Suprapubic skin (tissue), 2 donors: Measurements from ENCODE around the gene NCOA1.

ENCODE experiments used
- EP300 ChIP-seq: sonication (generic); formaldehyde crosslinking; IDR thresholded peaks from one replicate; pipeline ENCODE4 v1.6.1; 2017; ENCODE audit warnings: antibody characterized with exemption
- POLR2A ChIP-seq, 2 donors: fragments of 450-650 bp; IDR thresholded peaks; one replicate each; pipeline ENCODE4 v1.6.1; 2017; ENCODE audit warnings: antibody characterized with exemption in 2 of 2, mild to moderate bottlenecking in 2 of 2, moderate library complexity in 2 of 2

DNA sequence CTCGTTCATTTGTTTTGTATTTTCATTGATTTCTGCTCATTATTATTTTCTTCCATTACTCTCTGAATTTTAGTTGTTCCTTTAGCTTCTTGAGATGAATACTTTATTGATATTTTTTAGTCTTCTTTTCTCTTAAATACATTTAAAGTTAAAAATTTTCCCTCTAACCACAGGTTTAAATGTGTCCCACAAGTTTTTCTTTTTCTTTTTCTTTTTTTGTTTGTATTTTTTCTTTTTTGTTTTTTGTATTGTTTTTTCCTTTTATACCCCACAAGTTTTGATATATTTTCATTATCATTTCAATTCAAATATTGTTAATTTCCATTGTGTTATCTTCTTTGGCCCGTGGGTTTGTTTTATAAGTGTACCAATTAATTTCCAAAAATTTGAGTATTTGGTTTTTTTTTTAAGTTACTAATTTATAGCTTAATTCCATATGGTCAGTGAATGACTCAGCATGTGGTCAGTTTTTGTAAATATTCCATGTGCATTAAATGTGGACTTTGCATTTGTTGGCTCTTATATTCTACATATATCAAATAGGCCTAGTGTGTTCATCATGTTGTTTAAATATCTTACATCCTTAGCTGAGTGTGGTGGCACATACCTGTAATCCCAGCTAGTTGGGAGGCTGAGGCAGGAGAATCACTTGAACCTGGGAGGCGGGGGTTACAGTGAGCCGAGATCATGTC, 318.4 kb downstream of the NCOA1 start:
- TF ChIP-seq EP300 (no peak), POLR2A (IDR thresholded peaks at IDR 0.05) (no peak)
